Activated CD4-positive, alpha-beta T cell treated with anti-CD3 and anti-CD28 coated beads, Interleukin-2, amount 50 U/mL, for 24 hours (primary cell): ENCODE measurements around the gene STX5.
A peak's percentile ranks its signal among the peaks of the same experiment; 100 is the strongest.
"Not testable (repeated sequence)": the region's sequence is repeated elsewhere in the genome, so short reads cannot be mapped to it uniquely, and the experiment has no call there.

ENCODE experiments used
- DNase-seq, 2 donors: peaks; one replicate each; pipeline ENCODE4 v3.0.0-alpha.2; 2020; ENCODE audit warnings: low read depth in 1 of 2, low spot score in 1 of 2

Gene STX5

GRCh38 chr11:62786318-62787004 is 45.4 kb downstream of the STX5 start:
- peak; percentile 68 to 78 for DNase-seq

DNA sequence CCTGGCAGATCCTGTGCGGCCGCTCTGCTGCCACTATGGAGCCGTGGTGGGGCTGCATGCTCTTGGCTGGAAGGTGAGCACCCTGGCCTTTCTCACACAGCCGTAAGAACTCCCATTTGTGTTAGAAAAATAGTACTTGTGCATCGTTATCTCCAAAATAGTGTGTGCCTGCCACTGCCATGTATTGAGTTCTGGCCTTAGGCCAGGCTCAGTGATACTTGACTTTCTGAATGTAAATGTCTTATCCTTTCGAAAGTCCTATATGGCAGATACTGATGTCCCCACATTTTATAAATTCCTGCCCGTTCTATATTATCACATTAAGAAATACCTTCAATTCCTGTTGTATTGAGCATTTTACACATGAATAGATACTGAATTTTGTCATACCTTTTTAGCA is 49.1 kb downstream of the STX5 start:
- no peak for DNase-seq

DNA sequence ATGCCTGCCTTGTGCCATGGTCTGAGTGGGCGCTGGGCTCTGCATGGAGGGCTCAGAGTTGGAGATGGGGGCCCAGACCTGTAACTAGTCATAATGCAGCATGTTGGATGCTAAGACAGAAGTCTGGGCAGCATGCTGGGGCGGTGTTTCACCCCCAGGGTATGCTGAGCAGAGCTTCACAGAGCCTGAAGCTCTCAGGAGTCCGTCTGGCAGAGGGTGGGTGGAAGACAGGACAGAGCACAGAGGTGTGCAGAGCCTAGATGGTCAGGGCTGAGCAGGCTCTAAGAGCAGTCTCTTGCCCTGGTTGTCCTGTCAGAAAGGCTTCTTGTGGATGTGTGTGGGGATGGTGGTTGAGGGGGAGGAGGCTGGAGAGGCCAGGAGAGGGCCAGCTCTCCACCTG is 53.4 kb downstream of the STX5 start:
- DNase-seq = no peak

DNA sequence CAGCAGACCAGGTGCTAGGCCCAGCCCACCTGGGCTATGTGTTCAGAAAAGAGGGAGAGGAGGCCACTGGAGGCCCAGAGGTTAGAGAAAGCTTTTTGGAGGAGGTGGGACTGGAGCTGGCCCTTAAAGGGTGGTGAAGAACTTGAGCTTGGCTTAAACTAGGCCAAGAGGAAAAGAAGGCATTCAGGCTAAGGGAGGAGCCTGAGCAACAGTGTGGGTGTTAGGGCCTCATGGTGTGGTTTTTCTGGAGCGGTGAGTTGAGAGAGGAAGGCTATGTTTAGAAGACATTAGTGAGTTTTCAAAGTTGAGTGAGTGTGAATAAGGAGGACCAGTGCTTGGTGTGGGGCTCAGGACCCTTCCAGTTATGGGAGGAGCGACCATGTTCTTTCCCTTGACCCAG is 54.5 kb downstream of the STX5 start:
- DNase-seq = no peak

GRCh38 chr11:62775646-62776045 is 56.2 kb downstream of the STX5 start:
- no peak for DNase-seq

DNA sequence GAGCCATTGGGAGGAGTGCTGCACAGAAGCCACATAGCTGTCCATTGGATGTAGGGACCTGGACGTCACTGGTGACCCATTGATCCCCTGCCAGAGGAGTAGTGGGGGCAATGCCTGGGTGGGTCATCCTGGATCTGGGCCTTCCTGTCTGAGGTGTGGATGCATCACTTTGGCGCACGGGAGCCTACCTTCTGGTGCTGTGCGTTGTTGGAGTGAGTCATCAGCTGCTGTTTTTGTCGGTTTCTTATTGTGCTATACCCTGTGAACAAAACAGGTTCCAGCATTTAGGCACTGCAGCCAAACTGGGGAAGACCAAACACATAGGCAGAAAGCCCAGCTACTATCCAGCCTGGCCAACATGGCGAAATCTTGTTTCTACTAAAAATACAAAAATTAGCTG is 57.4 kb downstream of the STX5 start:
- DNase-seq = no peak

DNA sequence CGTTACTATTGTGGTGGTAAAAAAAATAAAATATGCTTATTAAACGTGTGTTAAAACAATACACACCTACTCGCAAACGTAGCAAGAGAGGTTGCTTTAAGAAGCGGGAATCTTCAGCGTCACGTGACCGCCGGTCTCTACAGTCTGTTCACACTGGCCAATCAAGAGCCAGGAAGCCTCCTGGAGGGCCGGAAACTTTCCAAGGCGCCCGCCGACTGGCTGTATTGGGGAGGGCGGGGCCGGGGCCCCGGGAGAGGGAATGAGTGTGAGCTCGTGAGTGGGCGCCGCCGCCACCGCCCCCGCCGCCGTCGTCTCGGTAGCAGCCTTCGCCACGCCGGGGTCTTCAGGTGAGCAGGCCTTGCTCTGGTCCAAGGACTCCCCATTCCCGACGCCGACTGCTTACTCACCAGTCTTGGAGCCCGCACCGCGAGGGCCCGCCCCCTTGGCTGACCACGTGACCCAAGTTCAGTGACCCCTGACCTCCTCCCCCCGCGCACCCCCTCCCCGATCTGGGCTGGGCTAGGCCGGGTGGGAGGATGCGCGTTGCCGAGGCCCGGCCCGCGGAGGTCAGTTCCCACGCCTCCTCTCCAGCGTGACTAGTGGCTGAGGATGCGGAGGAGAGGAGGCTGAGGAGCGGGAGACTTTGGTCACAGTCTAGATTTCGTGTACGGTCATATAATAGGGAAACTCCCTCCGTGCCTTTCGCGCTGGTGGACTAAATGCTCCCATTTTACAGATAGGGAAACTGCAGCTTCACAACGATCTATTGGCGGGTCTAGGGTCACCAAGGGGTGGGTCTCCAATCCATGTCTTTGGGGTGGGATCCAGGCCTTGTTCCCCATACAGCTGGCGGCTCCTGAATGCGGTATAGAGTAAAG is 60.5 kb downstream of the STX5 start, which contains the start of gene TAF6L:
TSS of gene TAF6L (plus strand) at position 253 of the 878 bp plus-strand sequence. CDS start 4,388 bp downstream, outside the sequence.
- DNase-seq = peak; percentile 93

GRCh38 chr11:62770778-62771143 is 61.1 kb downstream of the STX5 start:
- no peak for DNase-seq

GRCh38 chr11:62760867-62761227 is 71.0 kb downstream of the STX5 start:
- DNase-seq = not testable (repeated sequence)

- DNase-seq = no peak
Measured at GRCh38 chr11:62757846-62758788, 73.7 kb downstream of the STX5 start.
